ENCODE data around the gene BIRC5.
"Not testable (repeated sequence)": the region's sequence is repeated elsewhere in the genome, so short reads cannot be mapped to it uniquely, and the experiment has no call there.

The BIRC5 gene

GRCh38 chr17:78230996-78231935 lies 17.2 kb downstream of the BIRC5 start, which contains the start of gene TMEM235:
TMEM235 (plus strand) TSS chr17:78231631; CDS start chr17:78232024, 393 bp downstream.
- no peak within 1 kb of the TSS for H3K4me3 ChIP-seq (ENCODE audit: low read depth, low read length)
- no peak for TF ChIP-seq CTCF (IDR thresholded peaks at IDR 0.05; ENCODE audit: borderline replicate concordance, insufficient read depth, low read depth, low read length)

GRCh38 chr17:78231991-78232858 lies 18.2 kb downstream of the BIRC5 start:
- no peak for TF ChIP-seq CTCF (IDR thresholded peaks at IDR 0.05; ENCODE audit: borderline replicate concordance, insufficient read depth, low read depth, low read length)
- no peak overlapping the region for H3K4me3 ChIP-seq (ENCODE audit: low read depth, low read length)

- no peak overlapping the region for H3K4me3 ChIP-seq (ENCODE audit: low read depth, low read length)
- no peak for TF ChIP-seq CTCF (IDR thresholded peaks at IDR 0.05; ENCODE audit: borderline replicate concordance, insufficient read depth, low read depth, low read length)
These were observed 18.8 kb downstream of the BIRC5 start for GRCh38 chr17:78232859-78233173.

- no peak overlapping the region for H3K4me3 ChIP-seq (ENCODE audit: low read depth, low read length)
These were observed 19.6 kb downstream of the BIRC5 start for GRCh38 chr17:78233678-78234077.

GRCh38 chr17:78234261-78234865 lies 20.3 kb downstream of the BIRC5 start:
- TF ChIP-seq CTCF (IDR thresholded peaks at IDR 0.05; ENCODE audit: borderline replicate concordance, insufficient read depth, low read depth, low read length): no peak
- H3K4me3 ChIP-seq (ENCODE audit: low read depth, low read length): no peak overlapping the region

More at GRCh38 chr17:78233678-78234077, 19.6 kb downstream of the BIRC5 start:
- no peak for TF ChIP-seq CTCF (IDR thresholded peaks at IDR 0.05; ENCODE audit: borderline replicate concordance, insufficient read depth, low read depth, low read length)

GRCh38 chr17:78235022-78235421 lies 21.0 kb downstream of the BIRC5 start:
- H3K4me3 ChIP-seq (ENCODE audit: low read depth, low read length): not testable (repeated sequence)

- no peak for TF ChIP-seq CTCF (IDR thresholded peaks at IDR 0.05; ENCODE audit: borderline replicate concordance, insufficient read depth, low read depth, low read length)
These were observed 21.8 kb downstream of the BIRC5 start for GRCh38 chr17:78235885-78236284.

More at GRCh38 chr17:78235885-78236284, 21.8 kb downstream of the BIRC5 start:
- no peak overlapping the region for H3K4me3 ChIP-seq (ENCODE audit: low read depth, low read length)
